Activated CD4-positive, alpha-beta memory T cell treated with anti-CD3 and anti-CD28 coated beads, Interleukin-2, amount 10 ng/mL, durations not matched to agents 7 days and 5 days (primary cell): ENCODE results near the gene TTC31. TPM values are rescaled to one million over a fixed set of nuclear protein-coding genes. Genes with fewer than 3 reads are reported as not detected.
"Not testable (repeated sequence)": the region's sequence is repeated elsewhere in the genome, so short reads cannot be mapped to it uniquely, and the experiment has no call there.

Experiments used
- CTCF ChIA-PET: fragments of 350-600 bp; sonication (Branson Sonifier 250); formaldehyde crosslinking; loops from one replicate; lab custom pipeline; 2021; ENCODE audit warnings: antibody characterized with exemption, inconsistent platforms; lab: Charles Lee
- POLR2A ChIA-PET: fragments of 350-600 bp; sonication (Branson Sonifier 250); formaldehyde crosslinking; loops from one replicate; lab custom pipeline; 2021; ENCODE audit warnings: antibody characterized with exemption; lab: Charles Lee
- DNase-seq: peaks from one replicate; pipeline ENCODE4 v3.0.0-alpha.2; 2020
- H3K27ac Mint-ChIP-seq: one replicate; pipeline ENCODE4 v1.8.0; 2021; ENCODE audit warnings: mild to moderate bottlenecking, mixed read lengths
- H3K27me3 Mint-ChIP-seq: one replicate; pipeline ENCODE4 v1.8.0; 2021; ENCODE audit warnings: mixed read lengths
- H3K36me3 Mint-ChIP-seq: one replicate; pipeline ENCODE4 v1.8.0; 2021; ENCODE audit warnings: low read depth, mixed read lengths
- H3K4me1 Mint-ChIP-seq: one replicate; pipeline ENCODE4 v1.8.0; 2021; ENCODE audit warnings: mixed read lengths
- H3K4me3 Mint-ChIP-seq: one replicate; pipeline ENCODE4 v1.8.0; 2021; ENCODE audit warnings: mild to moderate bottlenecking, mixed read lengths
- H3K9me3 Mint-ChIP-seq: one replicate; pipeline ENCODE4 v1.8.0; 2021; ENCODE audit warnings: mixed read lengths
- total RNA-seq, 2 experiments: library from RNA; stranded (reverse); gene quantifications; one replicate each; pipeline ENCODE4 v1.2.3, GENCODE V29; 2021

The TTC31 gene
- total RNA-seq, 2 experiments from 2014 or later, result 42.3 to 42.9 TPM

- Mint-ChIP-seq H3K9me3 (no peaks in the 10 kb centered on the region), H3K4me1 (peaks cover 62% of the 10 kb centered on the region), H3K36me3 (peaks cover 34% of the 10 kb centered on the region), H3K4me3 (peak overlapping the region; percentile 88), H3K27me3 (no peaks in the 10 kb centered on the region), H3K27ac (peak overlapping the region; percentile 95)
- ChIA-PET POLR2A (interaction anchor here (0.8 to 8.1 kb wide), 24 partner anchors 8 to 390 kb away, joined by 3 to 103 read pairs (median 6); partner anchors contain the start of genes AUP1, C2orf81, CCDC142 and DQX1), CTCF (interaction anchor here (0.7 to 5.6 kb wide), 8 partner anchors 9 to 128 kb away, joined by 3 to 53 read pairs (median 10); partner anchors contain the start of genes AUP1, CCDC142, HTRA2 and MRPL53)
- DNase-seq, result peak; percentile 35
These were observed 23.9 kb upstream of the TTC31 start for GRCh38 chr2:74458938-74459363.

DNA sequence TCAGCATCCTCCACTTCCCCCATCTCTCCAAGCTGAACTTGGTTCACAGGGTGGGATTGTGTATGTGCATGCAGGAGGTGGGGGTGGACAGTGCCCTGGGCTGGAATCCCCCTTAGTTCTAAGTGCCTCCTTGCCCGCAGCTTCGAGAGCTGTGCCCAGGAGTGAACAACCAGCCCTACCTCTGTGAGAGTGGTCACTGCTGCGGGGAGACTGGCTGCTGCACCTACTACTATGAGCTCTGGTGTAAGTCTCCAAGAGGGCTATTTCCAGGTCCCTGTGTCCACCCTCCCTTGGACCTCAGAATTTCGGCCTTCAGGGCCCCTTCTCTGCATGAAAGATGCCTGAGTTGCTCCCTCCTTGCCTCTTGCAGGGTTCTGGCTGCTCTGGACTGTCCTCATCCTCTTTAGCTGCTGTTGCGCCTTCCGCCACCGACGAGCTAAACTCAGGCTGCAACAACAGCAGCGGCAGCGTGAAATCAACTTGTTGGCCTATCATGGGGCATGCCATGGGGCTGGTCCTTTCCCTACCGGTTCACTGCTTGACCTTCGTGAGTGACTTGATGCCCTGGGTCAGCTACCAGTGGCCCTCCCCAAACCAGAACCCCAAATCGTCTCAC, 23.3 kb upstream of the TTC31 start:
- H3K4me1 Mint-ChIP-seq, result peaks cover 61% of the 10 kb centered on the region
- H3K9me3 Mint-ChIP-seq, DNase-seq, H3K27me3 Mint-ChIP-seq: not testable (repeated sequence)
- peak overlapping the region; percentile 58 for H3K27ac Mint-ChIP-seq
- H3K4me3 Mint-ChIP-seq, result peak overlapping the region; percentile 88
- peaks cover 34% of the 10 kb centered on the region for H3K36me3 Mint-ChIP-seq
- CTCF ChIA-PET, result interaction anchor here (0.6 to 5.6 kb wide), 4 partner anchors 10 to 128 kb away, joined by 3 to 53 read pairs (median 30); partner anchors contain the start of genes AUP1, CCDC142, HTRA2 and TTC31
- POLR2A ChIA-PET, result interaction anchor here (0.8 to 8.1 kb wide), 20 partner anchors 8 to 390 kb away, joined by 3 to 103 read pairs (median 6); partner anchors contain the start of genes AUP1, C2orf81, CCDC142 and DQX1

DNA sequence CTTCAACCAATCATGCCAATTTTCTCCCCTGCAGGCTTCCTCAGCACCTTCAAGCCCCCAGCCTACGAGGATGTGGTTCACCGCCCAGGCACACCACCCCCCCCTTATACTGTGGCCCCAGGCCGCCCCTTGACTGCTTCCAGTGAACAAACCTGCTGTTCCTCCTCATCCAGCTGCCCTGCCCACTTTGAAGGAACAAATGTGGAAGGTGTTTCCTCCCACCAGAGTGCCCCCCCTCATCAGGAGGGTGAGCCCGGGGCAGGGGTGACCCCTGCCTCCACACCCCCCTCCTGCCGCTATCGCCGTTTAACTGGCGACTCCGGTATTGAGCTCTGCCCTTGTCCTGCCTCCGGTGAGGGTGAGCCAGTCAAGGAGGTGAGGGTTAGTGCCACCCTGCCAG, 22.7 kb upstream of the TTC31 start:
- ChIA-PET CTCF (interaction anchor here (0.6 kb wide), 1 partner anchor 9 kb away, joined by 3 read pairs; no protein-coding TSS in a partner anchor), POLR2A (interaction anchor here (1.0 to 8.1 kb wide), 5 partner anchors 12 to 282 kb away, joined by 3 to 103 read pairs (median 8); partner anchors contain the start of genes AUP1, CCDC142, HTRA2 and MOB1A)
- not testable (repeated sequence) for H3K27me3 Mint-ChIP-seq, H3K9me3 Mint-ChIP-seq, DNase-seq
- Mint-ChIP-seq H3K4me1 (peaks cover 55% of the 10 kb centered on the region), H3K27ac (peak overlapping the region; percentile 40), H3K4me3 (peak overlapping the region; percentile 88), H3K36me3 (peaks cover 30% of the 10 kb centered on the region)

GRCh38 chr2:74461187-74462053, 21.5 kb upstream of the TTC31 start:
- H3K27me3 Mint-ChIP-seq, result no peaks in the 10 kb centered on the region
- no peak for DNase-seq
- peaks cover 27% of the 10 kb centered on the region for H3K36me3 Mint-ChIP-seq
- POLR2A ChIA-PET, result interaction anchor here (0.9 to 8.1 kb wide), 3 partner anchors 11 to 68 kb away, joined by 3 to 103 read pairs (median 8); partner anchors contain the start of genes AUP1, CCDC142, HTRA2 and MRPL53
- CTCF ChIA-PET, result interaction anchor here (0.6 to 1.5 kb wide), 3 partner anchors 11 to 128 kb away, joined by 3 to 7 read pairs (median 3); partner anchors contain the start of gene MRPL53
- no peak overlapping the region for H3K4me3 Mint-ChIP-seq
- no peak overlapping the region for H3K27ac Mint-ChIP-seq
- H3K4me1 Mint-ChIP-seq, result peaks cover 52% of the 10 kb centered on the region
- H3K9me3 Mint-ChIP-seq, result no peaks in the 10 kb centered on the region

GRCh38 chr2:74462054-74462785, 20.7 kb upstream of the TTC31 start:
- no peak for DNase-seq
- ChIA-PET POLR2A (interaction anchor here (0.9 to 8.1 kb wide), 3 partner anchors 10 to 67 kb away, joined by 3 to 103 read pairs (median 8); partner anchors contain the start of genes AUP1, CCDC142, HTRA2 and MRPL53), CTCF (interaction anchor here (0.6 to 1.5 kb wide), 3 partner anchors 11 to 127 kb away, joined by 3 to 7 read pairs (median 3); partner anchors contain the start of gene MRPL53)
- H3K9me3 Mint-ChIP-seq, result no peaks in the 10 kb centered on the region
- H3K36me3 Mint-ChIP-seq, result peaks cover 22% of the 10 kb centered on the region
- H3K4me1 Mint-ChIP-seq, result peaks cover 46% of the 10 kb centered on the region
- H3K27ac Mint-ChIP-seq, result no peak overlapping the region
- H3K4me3 Mint-ChIP-seq, result no peak overlapping the region
- H3K27me3 Mint-ChIP-seq, result no peaks in the 10 kb centered on the region

DNA sequence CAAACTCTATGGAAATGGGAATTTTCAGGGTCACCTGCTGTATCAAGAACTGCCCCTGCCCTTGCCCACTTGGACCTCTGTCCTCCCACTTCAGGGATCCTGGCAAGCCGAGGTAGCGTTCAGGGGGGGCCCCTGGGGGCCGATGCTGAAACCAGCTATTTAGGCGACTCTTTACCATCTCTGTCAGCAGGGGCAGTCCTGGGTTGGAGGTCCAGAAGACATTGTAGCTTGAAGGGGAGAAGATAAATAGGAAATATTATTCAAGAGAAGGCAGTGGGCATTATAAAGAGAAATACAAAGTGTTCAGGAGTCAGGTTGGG, 20.1 kb upstream of the TTC31 start:
- no peak overlapping the region for H3K27ac Mint-ChIP-seq
- no peaks in the 10 kb centered on the region for H3K9me3 Mint-ChIP-seq
- no peak for DNase-seq
- H3K4me3 Mint-ChIP-seq, result peak overlapping the region; percentile 36
- ChIA-PET CTCF (no interaction called here), POLR2A (interaction anchor here (1.7 kb wide), 1 partner anchor 10 kb away, joined by 8 read pairs; the partner anchor contains the start of gene MRPL53)
- H3K27me3 Mint-ChIP-seq, result no peaks in the 10 kb centered on the region
- H3K36me3 Mint-ChIP-seq, result peaks cover 21% of the 10 kb centered on the region
- peaks cover 47% of the 10 kb centered on the region for H3K4me1 Mint-ChIP-seq

GRCh38 chr2:74464406-74464805, 18.5 kb upstream of the TTC31 start:
- Mint-ChIP-seq H3K9me3 (no peaks in the 10 kb centered on the region), H3K4me3 (peak overlapping the region; percentile 99), H3K36me3 (peaks cover 21% of the 10 kb centered on the region), H3K4me1 (peaks cover 42% of the 10 kb centered on the region), H3K27me3 (no peaks in the 10 kb centered on the region), H3K27ac (peak overlapping the region; percentile 67)
- DNase-seq, result no peak
- CTCF ChIA-PET, result interaction anchor here (0.6 to 1.4 kb wide), 3 partner anchors 10 to 67 kb away, joined by 3 to 6 read pairs (median 4); partner anchors contain the start of gene INO80B
- POLR2A ChIA-PET, result interaction anchor here (0.7 to 6.7 kb wide), 7 partner anchors 8 to 130 kb away, joined by 3 to 65 read pairs (median 4); partner anchors contain the start of genes AUP1, CCDC142, HTRA2 and INO80B

- not testable (repeated sequence) for H3K27me3 Mint-ChIP-seq, DNase-seq, H3K9me3 Mint-ChIP-seq
- peaks cover 43% of the 10 kb centered on the region for H3K4me1 Mint-ChIP-seq
- peak overlapping the region; percentile 60 for H3K4me3 Mint-ChIP-seq
- ChIA-PET CTCF (interaction anchor here (0.6 to 2.9 kb wide), 6 partner anchors 12 to 115 kb away, joined by 3 to 34 read pairs (median 4); partner anchors contain the start of genes CCDC142, INO80B, TTC31 and WBP1), POLR2A (interaction anchor here (2.0 to 4.0 kb wide), 4 partner anchors 11 to 28 kb away, joined by 5 to 81 read pairs (median 24); partner anchors contain the start of genes CCDC142, LBX2, TTC31 and WBP1)
- H3K27ac Mint-ChIP-seq, result peak overlapping the region; percentile 83
- peaks cover 39% of the 10 kb centered on the region for H3K36me3 Mint-ChIP-seq
These were observed 12.1 kb upstream of the TTC31 start for GRCh38 chr2:74470742-74471141.

DNA sequence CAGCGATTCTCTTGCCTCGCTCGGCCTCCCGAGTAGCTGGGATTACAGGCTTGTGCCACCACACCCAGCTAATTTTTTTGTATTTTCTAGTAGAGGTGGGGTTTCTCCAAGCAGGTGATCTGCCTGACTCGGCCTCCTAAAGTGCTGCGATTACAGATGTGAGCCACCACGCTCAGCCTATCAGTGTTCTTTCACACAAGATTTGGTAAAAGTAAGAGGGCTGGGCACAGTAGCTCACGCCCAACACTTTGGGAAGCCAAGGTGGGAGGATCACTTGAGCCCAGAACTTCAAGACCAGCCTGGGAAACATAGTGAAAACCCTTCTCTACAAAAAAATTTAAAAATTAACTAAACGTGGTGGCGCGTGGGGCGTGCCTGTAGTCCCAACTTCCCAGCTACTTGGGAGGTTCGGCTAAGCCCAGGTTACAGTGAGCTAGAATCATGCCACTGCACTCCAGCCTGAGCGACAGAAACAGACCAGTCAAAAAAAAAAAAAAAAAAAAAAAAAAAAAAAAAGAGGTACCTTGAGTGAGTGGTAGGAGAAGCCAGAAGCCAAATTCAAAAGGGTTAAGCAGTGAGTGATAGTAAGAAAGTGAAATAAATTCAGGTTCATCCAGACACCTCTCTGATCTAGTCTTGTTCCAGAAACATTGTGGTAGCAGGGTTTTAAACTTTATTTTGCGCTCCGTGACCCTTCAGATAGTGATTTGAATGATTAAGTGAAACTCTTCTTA, 11.4 kb upstream of the TTC31 start:
- CTCF ChIA-PET, result interaction anchor here (0.6 to 2.9 kb wide), 8 partner anchors 11 to 117 kb away, joined by 3 to 34 read pairs (median 4); partner anchors contain the start of genes CCDC142, INO80B, TTC31 and WBP1
- Mint-ChIP-seq H3K27me3 (no peaks in the 10 kb centered on the region), H3K4me1 (peaks cover 39% of the 10 kb centered on the region), H3K9me3 (no peaks in the 10 kb centered on the region), H3K4me3 (peak overlapping the region; percentile 97), H3K36me3 (peaks cover 39% of the 10 kb centered on the region), H3K27ac (peak overlapping the region; percentile 98)
- no peak for DNase-seq
- POLR2A ChIA-PET, result interaction anchor here (1.2 to 4.0 kb wide), 8 partner anchors 10 to 264 kb away, joined by 3 to 81 read pairs (median 11); partner anchors contain the start of genes AUP1, CCDC142, HTRA2 and LBX2

GRCh38 chr2:74472086-74472944, 10.6 kb upstream of the TTC31 start, which contains the start of gene MRPL53:
Gene MRPL53, minus strand, starts transcription at chr2:74472680. Its CDS starts 20 bp downstream, at chr2:74472660.
- Mint-ChIP-seq H3K27me3 (no peaks in the 10 kb centered on the region), H3K4me1 (peaks cover 36% of the 10 kb centered on the region), H3K9me3 (no peaks in the 10 kb centered on the region), H3K4me3 (peak within 1 kb of the TSS; percentile 97), H3K36me3 (peaks cover 44% of the 10 kb centered on the region), H3K27ac (peak within 1 kb of the TSS; percentile 98)
- ChIA-PET POLR2A (interaction anchor here (0.7 to 4.0 kb wide), 21 partner anchors 7 to 644 kb away, joined by 3 to 81 read pairs (median 4); partner anchors contain the start of genes AUP1, CCDC142, DQX1 and HTRA2), CTCF (interaction anchor here (0.7 to 2.9 kb wide), 13 partner anchors 10 to 116 kb away, joined by 3 to 34 read pairs (median 5); partner anchors contain the start of genes AUP1, CCDC142, DQX1 and HTRA2)
- DNase-seq, result peak; percentile 97
